Immature natural killer cell (primary cell): ENCODE results near the gene FNBP1L. TPM values are rescaled to one million over a fixed set of nuclear protein-coding genes. Genes with fewer than 3 reads are reported as not detected.

Source experiments
- DNase-seq, 3 donors: peaks; one replicate each; pipeline ENCODE4 v3.0.0; 2022; ENCODE audit warnings: mixed read lengths in 1 of 3
- H3K27ac Mint-ChIP-seq, 6 donors: one replicate each; pipeline ENCODE4 v1.8.0; 2020; ENCODE audit warnings: mixed read lengths in 6 of 6, mild to moderate bottlenecking in 5 of 6, inconsistent platforms in 4 of 6, moderate library complexity in 3 of 6
- H3K27me3 Mint-ChIP-seq, 3 donors: one replicate each; pipeline ENCODE4 v1.8.0; 2020 to 2021; ENCODE audit warnings: low read depth in 3 of 3, mild to moderate bottlenecking in 3 of 3, mixed read lengths in 3 of 3, moderate library complexity in 3 of 3, inconsistent platforms in 1 of 3
- H3K36me3 Mint-ChIP-seq, 3 donors: one replicate each; pipeline ENCODE4 v1.8.0; 2020; ENCODE audit warnings: mixed read lengths in 3 of 3, inconsistent platforms in 2 of 3, mild to moderate bottlenecking in 2 of 3
- H3K4me1 Mint-ChIP-seq, 2 donors: one replicate each; pipeline ENCODE4 v1.8.0; 2020; ENCODE audit warnings: inconsistent platforms in 2 of 2, mild to moderate bottlenecking in 2 of 2, mixed read lengths in 2 of 2, moderate library complexity in 1 of 2
- H3K4me3 Mint-ChIP-seq, 5 donors: one replicate each; pipeline ENCODE4 v1.8.0; 2020; ENCODE audit warnings: mild to moderate bottlenecking in 5 of 5, mixed read lengths in 5 of 5, inconsistent platforms in 3 of 5, moderate library complexity in 3 of 5
- H3K9me3 Mint-ChIP-seq, 6 donors: one replicate each; pipeline ENCODE4 v1.8.0; 2020; ENCODE audit warnings: mild to moderate bottlenecking in 6 of 6, mixed read lengths in 6 of 6, inconsistent platforms in 4 of 6, moderate library complexity in 3 of 6
- polyA plus RNA-seq, 3 donors: library from polyadenylated mRNA; unstranded; fragments of 300-500 nt; fragmentation: Illumina TruSeq; gene quantifications; one replicate each; pipeline ENCODE4 v1.2.3, GENCODE V29; 2021

FNBP1L gene
- polyA plus RNA-seq, 3 donors from 2014 or later, result 0.18 to 0.21 TPM; not detected in 1

DNA sequence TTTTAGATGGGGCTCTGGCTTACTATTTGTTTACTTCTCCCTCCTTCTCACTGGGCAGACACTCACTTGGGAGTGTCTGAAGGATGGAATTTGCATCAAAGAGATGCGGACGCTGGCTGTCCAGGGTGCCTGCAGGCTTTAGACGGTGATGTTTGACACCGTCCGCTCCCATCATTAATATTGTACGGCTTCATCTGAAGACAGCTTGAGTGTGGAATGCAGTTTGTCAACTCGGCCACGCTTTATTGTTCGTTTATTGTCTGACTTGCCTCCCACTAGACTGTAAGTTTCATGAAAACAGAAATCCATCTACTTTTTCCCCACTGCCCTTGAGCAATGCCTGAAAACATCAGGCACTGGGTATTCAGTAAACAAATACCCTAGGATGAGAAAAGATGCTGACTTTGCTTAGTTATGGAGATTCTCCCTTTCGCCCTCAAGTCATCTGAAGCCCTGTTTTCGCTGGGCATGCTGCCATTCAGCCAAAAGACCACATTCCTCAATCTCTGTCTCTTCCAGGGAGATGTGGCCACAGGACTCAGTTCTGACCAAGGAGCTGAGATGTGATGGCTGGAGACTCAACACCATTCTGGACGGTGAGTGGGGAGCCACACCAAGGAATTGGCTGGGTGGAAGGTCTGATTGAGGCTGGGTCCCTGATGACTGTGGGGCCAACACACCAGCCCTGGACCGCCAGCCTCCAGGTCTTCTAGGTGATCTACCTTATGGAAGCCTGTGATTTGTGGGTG is 146.1 kb downstream of the FNBP1L start:
- peaks cover 0 to 2% (median 2%) of the 10 kb centered on the region in 3 donors for H3K27me3 Mint-ChIP-seq
- H3K4me3 Mint-ChIP-seq, result no peak overlapping the region
- no peak overlapping the region for H3K27ac Mint-ChIP-seq
- H3K4me1 Mint-ChIP-seq, result peaks cover 25 to 31% of the 10 kb centered on the region in 2 donors
- no peaks in the 10 kb centered on the region for H3K9me3 Mint-ChIP-seq
- DNase-seq, result no peak
- H3K36me3 Mint-ChIP-seq, result no peaks in the 10 kb centered on the region

DNA sequence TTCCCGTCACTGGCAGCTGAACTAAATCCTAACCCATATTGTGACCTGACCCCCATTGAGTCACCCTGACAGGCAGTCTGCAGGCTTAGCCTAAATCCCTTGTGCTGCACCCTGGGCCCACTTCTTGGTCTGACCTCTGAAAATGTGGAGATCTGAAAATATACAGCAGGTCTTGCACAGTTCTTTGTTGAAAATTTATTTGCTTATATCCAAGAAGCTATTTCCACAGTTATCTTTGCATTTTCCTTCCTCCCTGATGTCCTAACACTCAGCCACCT is 146.6 kb downstream of the FNBP1L start:
- Mint-ChIP-seq H3K4me1 (peaks cover 24 to 27% of the 10 kb centered on the region in 2 donors), H3K4me3 (no peak overlapping the region), H3K27ac (no peak overlapping the region), H3K27me3 (peaks cover 0 to 2% (median 2%) of the 10 kb centered on the region in 3 donors), H3K9me3 (no peaks in the 10 kb centered on the region), H3K36me3 (no peaks in the 10 kb centered on the region)
- no peak for DNase-seq

DNA sequence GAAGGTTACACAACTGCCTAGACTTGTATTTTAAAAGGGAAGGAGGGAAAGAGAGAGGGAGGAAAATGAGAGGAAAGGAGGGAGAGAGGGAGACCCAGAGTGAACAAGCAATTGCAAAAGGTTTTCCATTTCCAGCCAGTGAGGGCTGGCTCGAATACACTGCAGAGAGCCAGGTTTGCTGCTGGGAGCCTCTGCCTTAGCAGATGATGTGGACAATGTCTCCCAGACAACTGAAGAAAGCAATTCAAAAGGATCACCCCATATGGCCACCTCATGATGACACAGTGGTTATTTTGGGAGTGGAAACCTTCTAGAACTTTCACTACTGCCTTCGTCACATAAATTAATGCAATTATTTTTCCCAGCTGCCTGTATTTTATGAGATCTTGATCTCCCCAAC is 147.3 kb downstream of the FNBP1L start:
- Mint-ChIP-seq H3K9me3 (no peaks in the 10 kb centered on the region), H3K27ac (peak overlapping the region in 1 of 6 donors; percentile 36)

GRCh38 chr1:93595743-93596142 is 147.8 kb downstream of the FNBP1L start:
- Mint-ChIP-seq H3K27me3 (peaks cover 0 to 2% (median 2%) of the 10 kb centered on the region in 3 donors), H3K27ac (no peak overlapping the region), H3K36me3 (no peaks in the 10 kb centered on the region), H3K9me3 (no peaks in the 10 kb centered on the region), H3K4me3 (no peak overlapping the region), H3K4me1 (peaks cover 16 to 18% of the 10 kb centered on the region in 2 donors)
- DNase-seq, result no peak

More for the DNA sequence above, 147.3 kb downstream of the FNBP1L start:
- H3K4me3 Mint-ChIP-seq, result no peak overlapping the region
- H3K36me3 Mint-ChIP-seq, result no peaks in the 10 kb centered on the region
- peaks cover 19 to 22% of the 10 kb centered on the region in 2 donors for H3K4me1 Mint-ChIP-seq
- no peak for DNase-seq
- H3K27me3 Mint-ChIP-seq, result peaks cover 0 to 2% (median 2%) of the 10 kb centered on the region in 3 donors

GRCh38 chr1:93596329-93597089 is 148.6 kb downstream of the FNBP1L start:
- Mint-ChIP-seq H3K4me3 (no peak overlapping the region), H3K27me3 (peaks cover 0 to 3% (median 2%) of the 10 kb centered on the region in 3 donors), H3K36me3 (no peaks in the 10 kb centered on the region), H3K27ac (no peak overlapping the region), H3K4me1 (peaks cover 10 to 11% of the 10 kb centered on the region in 2 donors), H3K9me3 (no peaks in the 10 kb centered on the region)
- no peak for DNase-seq

- Mint-ChIP-seq H3K27me3 (peaks cover 0 to 4% (median 2%) of the 10 kb centered on the region in 3 donors), H3K27ac (peak overlapping the region in 1 of 6 donors; percentile 31), H3K9me3 (no peaks in the 10 kb centered on the region), H3K4me3 (no peak overlapping the region), H3K36me3 (no peaks in the 10 kb centered on the region), H3K4me1 (peaks cover 0 to under 1% of the 10 kb centered on the region in 2 donors)
- DNase-seq, result no peak
Measured at GRCh38 chr1:93597709-93598108, 149.8 kb downstream of the FNBP1L start.

GRCh38 chr1:93598396-93598795 is 150.5 kb downstream of the FNBP1L start:
- Mint-ChIP-seq H3K4me1 (no peaks in the 10 kb centered on the region), H3K27me3 (peaks cover 0 to 4% (median 2%) of the 10 kb centered on the region in 3 donors), H3K9me3 (no peaks in the 10 kb centered on the region), H3K36me3 (no peaks in the 10 kb centered on the region), H3K27ac (no peak overlapping the region), H3K4me3 (no peak overlapping the region)
- no peak for DNase-seq

DNA sequence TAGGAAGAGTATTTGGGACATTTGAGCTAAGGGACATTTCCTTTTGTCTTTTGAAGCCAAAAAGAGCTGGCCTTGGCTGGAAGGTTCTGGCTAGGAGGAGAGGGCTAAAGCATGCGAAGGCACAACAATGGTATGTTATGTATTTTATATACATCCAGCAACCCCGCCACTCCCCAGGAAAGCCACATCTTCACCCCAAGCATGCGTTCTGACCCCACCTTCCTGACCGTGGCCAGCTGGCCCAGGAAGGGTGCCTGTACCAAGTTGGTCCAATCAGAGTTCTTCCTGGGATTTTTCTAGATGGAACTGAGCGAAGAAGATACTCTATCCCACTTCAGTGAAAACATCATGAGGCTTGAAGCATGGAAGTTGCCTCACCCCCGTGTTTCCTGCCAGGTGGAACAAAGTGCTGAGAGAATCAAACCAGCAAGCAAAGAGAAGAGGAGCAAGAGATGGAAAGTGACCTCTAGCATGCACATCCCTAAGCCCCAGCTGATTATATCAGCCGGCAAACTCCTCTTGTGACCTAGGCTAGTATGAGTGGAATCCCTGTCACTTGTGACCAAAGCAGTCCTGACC is 151.0 kb downstream of the FNBP1L start:
- no peaks in the 10 kb centered on the region for H3K9me3 Mint-ChIP-seq

GRCh38 chr1:93599479-93599878 is 151.6 kb downstream of the FNBP1L start:
- H3K4me1 Mint-ChIP-seq, result no peaks in the 10 kb centered on the region
- DNase-seq, result no peak
- no peaks in the 10 kb centered on the region for H3K36me3 Mint-ChIP-seq
- H3K9me3 Mint-ChIP-seq, result no peaks in the 10 kb centered on the region
- no peak overlapping the region for H3K27ac Mint-ChIP-seq
- H3K4me3 Mint-ChIP-seq, result no peak overlapping the region
- H3K27me3 Mint-ChIP-seq, result peaks cover 0 to 5% (median 2%) of the 10 kb centered on the region in 3 donors

More for the DNA sequence above, 151.0 kb downstream of the FNBP1L start:
- Mint-ChIP-seq H3K27ac (no peak overlapping the region), H3K4me3 (no peak overlapping the region), H3K4me1 (no peaks in the 10 kb centered on the region), H3K36me3 (no peaks in the 10 kb centered on the region), H3K27me3 (peaks cover 0 to 4% (median 2%) of the 10 kb centered on the region in 3 donors)
- no peak for DNase-seq

DNA sequence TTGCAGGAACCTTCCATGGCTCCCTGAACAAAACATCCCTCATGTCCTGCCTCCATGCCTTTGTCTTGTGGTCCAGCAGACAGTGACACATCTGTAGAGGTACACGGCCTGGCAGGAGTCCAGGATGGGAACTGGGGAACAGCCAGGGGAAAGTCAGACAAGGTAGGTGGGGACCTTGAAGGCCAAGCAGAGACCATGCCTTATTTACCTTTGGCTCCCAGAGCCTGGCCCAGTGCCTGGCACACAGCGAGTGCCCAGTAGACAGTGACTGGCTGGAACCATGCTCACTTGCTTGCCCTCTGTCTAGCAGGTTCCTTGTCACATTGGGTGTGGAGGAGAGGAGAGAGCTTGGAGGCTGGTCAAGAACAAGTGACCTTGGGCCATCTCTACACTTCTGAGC is 152.7 kb downstream of the FNBP1L start:
- Mint-ChIP-seq H3K4me3 (no peak overlapping the region), H3K9me3 (no peaks in the 10 kb centered on the region)

DNA sequence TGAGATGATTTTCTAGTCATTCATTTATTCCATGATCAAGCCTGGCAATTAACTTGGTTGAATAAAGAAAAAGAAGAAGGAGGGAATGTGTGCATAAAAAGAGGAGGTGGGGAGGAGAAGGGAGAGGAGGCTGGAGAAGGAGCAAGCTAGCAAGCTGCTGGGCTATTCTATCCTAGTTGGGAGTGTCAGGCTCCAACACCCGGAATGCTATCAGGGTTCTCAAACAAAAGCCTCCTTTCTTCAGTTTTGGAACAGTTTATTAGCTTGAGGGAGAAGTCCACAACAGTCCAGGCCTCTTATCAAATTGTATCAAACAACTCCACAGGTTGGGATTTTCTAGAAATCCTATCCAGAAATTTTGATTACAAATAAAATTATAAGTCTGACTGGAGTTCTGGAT is 153.8 kb downstream of the FNBP1L start:
- peaks cover 0 to 8% (median 2%) of the 10 kb centered on the region in 3 donors for H3K27me3 Mint-ChIP-seq
- no peak for DNase-seq
- H3K4me3 Mint-ChIP-seq, result no peak overlapping the region
- no peak overlapping the region for H3K27ac Mint-ChIP-seq
- no peaks in the 10 kb centered on the region for H3K9me3 Mint-ChIP-seq
- H3K36me3 Mint-ChIP-seq, result no peaks in the 10 kb centered on the region
- H3K4me1 Mint-ChIP-seq, result no peaks in the 10 kb centered on the region

More for the DNA sequence above, 152.7 kb downstream of the FNBP1L start:
- Mint-ChIP-seq H3K36me3 (no peaks in the 10 kb centered on the region), H3K27me3 (peaks cover 0 to 8% (median 2%) of the 10 kb centered on the region in 3 donors), H3K4me1 (no peaks in the 10 kb centered on the region), H3K27ac (no peak overlapping the region)
- DNase-seq, result no peak

GRCh38 chr1:93602101-93602500 is 154.2 kb downstream of the FNBP1L start:
- H3K4me3 Mint-ChIP-seq, result no peak overlapping the region
- DNase-seq, result no peak
- H3K9me3 Mint-ChIP-seq, result no peaks in the 10 kb centered on the region
- H3K4me1 Mint-ChIP-seq, result no peaks in the 10 kb centered on the region
- no peaks in the 10 kb centered on the region for H3K36me3 Mint-ChIP-seq
- H3K27ac Mint-ChIP-seq, result no peak overlapping the region
- peaks cover 0 to 8% (median 2%) of the 10 kb centered on the region in 3 donors for H3K27me3 Mint-ChIP-seq

GRCh38 chr1:93603106-93603505 is 155.2 kb downstream of the FNBP1L start:
- Mint-ChIP-seq H3K4me3 (no peak overlapping the region), H3K27ac (no peak overlapping the region), H3K9me3 (no peaks in the 10 kb centered on the region), H3K4me1 (no peaks in the 10 kb centered on the region), H3K27me3 (peaks cover 0 to 8% (median 3%) of the 10 kb centered on the region in 3 donors), H3K36me3 (no peaks in the 10 kb centered on the region)
- no peak for DNase-seq

DNA sequence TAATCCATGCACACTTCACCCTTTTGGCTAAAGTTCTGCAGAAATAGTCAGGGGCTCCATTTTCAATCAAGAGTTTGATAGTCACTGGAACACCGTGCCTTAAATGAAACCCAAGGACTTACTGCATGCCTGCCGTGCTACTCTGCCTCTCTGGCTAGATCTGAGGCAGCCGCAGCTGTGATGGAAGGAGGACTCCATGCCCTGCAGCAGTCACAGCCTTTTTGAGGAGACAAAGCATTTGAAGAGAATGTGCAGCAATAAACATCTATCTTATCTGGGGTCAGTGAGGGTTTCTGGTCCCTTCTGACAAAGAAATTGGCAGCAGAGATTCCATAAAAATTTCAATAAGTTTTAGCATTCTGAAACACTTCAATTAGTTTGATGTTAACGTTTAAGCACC is 155.7 kb downstream of the FNBP1L start:
- Mint-ChIP-seq H3K4me3 (no peak overlapping the region), H3K27ac (no peak overlapping the region), H3K36me3 (no peaks in the 10 kb centered on the region), H3K9me3 (no peaks in the 10 kb centered on the region), H3K4me1 (no peaks in the 10 kb centered on the region), H3K27me3 (peaks cover 0 to 8% (median 3%) of the 10 kb centered on the region in 3 donors)
- DNase-seq, result no peak
